Lung (tissue), 12 donors: Measurements from ENCODE around the gene TEC. TPM values are rescaled to one million over a fixed set of nuclear protein-coding genes. Genes with fewer than 3 reads are reported as not detected.

Source experiments
- ATAC-seq: fragments of 200-7000 bp; cut with Tn5 transposase; one replicate; pipeline ENCODE4 v1.9.1; 2020; ENCODE audit warnings: moderate number of reproducible peaks; ENCODE audit not compliant: insufficient read depth, low FRiP score
- DNase-seq, 3 donors: peaks; one replicate each; pipeline ENCODE4 v3.0.0-alpha.2; 2013 to 2017
- H3K27ac ChIP-seq, 2 donors: one replicate each; pipeline ENCODE4 v1.5.1; 2013; ENCODE audit warnings: mild to moderate bottlenecking in 2 of 2, moderate library complexity in 2 of 2, control low read depth in 1 of 2, inconsistent platforms in 1 of 2, low read depth in 1 of 2, low read length in 1 of 2
- H3K27me3 ChIP-seq, 3 donors: one replicate each; pipeline ENCODE4 v1.5.1; 2013; ENCODE audit warnings: low read length in 2 of 3; ENCODE audit not compliant: control insufficient read depth in 3 of 3, insufficient read depth in 3 of 3
- H3K36me3 ChIP-seq, 4 donors: one replicate each; pipeline ENCODE4 v1.5.1; 2013; ENCODE audit warnings: low read length in 4 of 4, mild to moderate bottlenecking in 1 of 4, moderate library complexity in 1 of 4; ENCODE audit not compliant: control insufficient read depth in 4 of 4, insufficient read depth in 4 of 4
- H3K4me1 ChIP-seq, 5 donors: one replicate each; pipeline ENCODE4 v1.5.1; 2013; ENCODE audit warnings: low read length in 5 of 5, mild to moderate bottlenecking in 2 of 5, moderate library complexity in 1 of 5; ENCODE audit not compliant: control insufficient read depth in 5 of 5, insufficient read depth in 5 of 5
- H3K4me3 ChIP-seq: one replicate; pipeline ENCODE4 v1.5.1; 2013; ENCODE audit warnings: mild to moderate bottlenecking, control low read depth, moderate library complexity
- H3K9ac ChIP-seq, 2 donors: one replicate each; pipeline ENCODE4 v1.5.1; 2013; ENCODE audit warnings: low read length in 2 of 2, control low read depth in 1 of 2; ENCODE audit not compliant: insufficient read depth in 1 of 2
- H3K9me3 ChIP-seq, 4 donors: one replicate each; pipeline ENCODE4 v1.5.1; 2013; ENCODE audit warnings: low read length in 3 of 4, mild to moderate bottlenecking in 1 of 4, moderate library complexity in 1 of 4; ENCODE audit not compliant: control insufficient read depth in 4 of 4, insufficient read depth in 3 of 4
- CTCF ChIP-seq: IDR thresholded peaks from 2 replicates; pipeline ENCODE4 v1.5.1; 2012; ENCODE audit warnings: mild to moderate bottlenecking; ENCODE audit errors: control extremely low read depth, extremely low read depth
- WGBS, 2 donors: extraction: QIAGEN DNeasy Blood & Tissue Kit; methylation state at CpG; one replicate each; pipeline ENCODE4 v1.1.7; 2013; 5-methylcytosine and 5-hydroxymethylcytosine counted together
- polyA plus RNA-seq, 2 donors: library from polyadenylated mRNA; stranded (reverse); fragments of 200-250 nt; gene quantifications; one replicate each; pipeline ENCODE4 v1.2.1, GENCODE V29; 2013
- total RNA-seq, 2 donors: library from RNA; depleted of rRNA in 1 of 2; stranded (reverse); fragments of >200 nt in 1 of 2; gene quantifications; one replicate each; pipeline ENCODE4 v1.2.1, GENCODE V29; 2014 to 2021
- donor health status: control.
- donor health status: control.
- donor health status: Bipolar disorder and iron deficiency.
- donor health status: healthy.
- donor health status: DM: yes; HTN: yes; CAD: no.

Gene TEC
- total and polyA plus RNA-seq, 4 donors = 2.0 to 19.8 (median 3.1) TPM

- DNase-seq (no peak), ATAC-seq (no peak)
- WGBS, 2 donors = 55 to 77% methylated on average over 2 of the region's 2 CpGs
- Histone ChIP-seq H3K4me1 (peaks cover 0 to 12% (median 5%) of the 10 kb centered on the region in 5 donors), H3K4me3 (no peak overlapping the region), H3K27me3 (no peaks in the 10 kb centered on the region), H3K27ac (no peak overlapping the region), H3K36me3 (no peaks in the 10 kb centered on the region), H3K9me3 (no peaks in the 10 kb centered on the region), H3K9ac (no peak overlapping the region)
- TF ChIP-seq CTCF = no peak
Observed at GRCh38 chr4:48243887-48244286, 25.8 kb downstream of the TEC start.

GRCh38 chr4:48243429-48243828 lies 26.2 kb downstream of the TEC start:
- Histone ChIP-seq H3K9me3 (no peaks in the 10 kb centered on the region), H3K27ac (no peak overlapping the region), H3K4me3 (no peak overlapping the region), H3K4me1 (peaks cover 0 to 8% (median 5%) of the 10 kb centered on the region in 5 donors), H3K36me3 (no peaks in the 10 kb centered on the region), H3K9ac (no peak overlapping the region), H3K27me3 (no peaks in the 10 kb centered on the region)
- 72 to 92% methylated on average over 3 of the region's 3 CpGs for WGBS, 2 donors
- DNase-seq = no peak
- TF ChIP-seq CTCF = no peak
- ATAC-seq = no peak

DNA sequence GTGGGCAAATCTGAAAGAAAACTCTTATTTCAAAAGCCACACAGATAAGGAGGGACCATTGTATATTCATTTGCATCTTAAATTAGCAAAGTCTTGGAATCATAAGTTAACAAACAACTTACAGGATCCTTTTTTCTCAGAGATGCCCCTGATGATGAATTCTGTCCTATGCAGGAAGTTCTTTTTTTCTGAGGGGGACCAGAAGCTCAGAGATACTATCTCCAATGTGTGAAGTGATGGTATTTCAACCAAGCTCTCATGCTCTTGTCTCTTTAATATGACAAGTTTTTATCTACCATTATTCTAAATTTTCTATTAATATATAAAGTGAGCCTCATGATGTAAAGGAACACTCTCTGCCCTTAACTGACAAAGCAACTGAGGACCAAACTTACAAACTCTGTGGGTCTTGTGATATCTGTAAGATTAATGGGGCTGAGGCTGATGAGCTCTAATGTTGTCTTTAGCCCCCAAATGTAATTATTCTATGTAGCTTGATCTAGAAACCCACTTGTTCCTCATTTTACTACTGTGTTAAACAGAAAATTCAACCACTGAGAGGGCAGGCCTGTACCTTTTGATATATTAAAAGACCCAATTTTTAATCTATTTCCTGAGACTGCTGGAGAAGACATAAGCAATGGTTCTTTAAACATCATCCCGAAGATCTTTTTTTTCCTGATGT lies 27.0 kb downstream of the TEC start:
- Histone ChIP-seq H3K27me3 (no peaks in the 10 kb centered on the region), H3K36me3 (no peaks in the 10 kb centered on the region), H3K9ac (no peak overlapping the region), H3K4me3 (no peak overlapping the region), H3K27ac (no peak overlapping the region), H3K4me1 (peaks cover 0 to 8% (median 2%) of the 10 kb centered on the region in 5 donors), H3K9me3 (no peaks in the 10 kb centered on the region)
- DNase-seq (no peak), ATAC-seq (no peak)
- WGBS, 2 donors = 68 to 73% methylated on average over 1 of the region's 1 CpG
- TF ChIP-seq CTCF = no peak

DNA sequence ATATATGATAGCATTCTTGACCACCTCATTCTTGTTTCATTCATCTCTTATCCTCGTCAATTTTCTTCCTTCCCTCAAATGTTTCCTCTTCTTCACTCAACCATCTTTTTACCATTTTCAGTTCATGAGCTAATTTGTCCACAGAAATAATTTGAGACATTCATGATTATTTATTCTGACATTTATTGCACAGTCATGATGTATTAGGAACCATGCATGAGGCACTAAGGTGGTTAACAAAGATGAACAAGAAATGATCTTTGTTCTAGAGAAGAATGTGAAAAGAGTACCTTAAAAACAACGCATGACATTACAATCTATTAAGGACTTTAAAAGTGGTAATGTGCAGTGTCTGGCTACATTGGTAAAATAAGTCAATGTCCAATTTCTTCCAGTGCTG lies 27.9 kb downstream of the TEC start:
- Histone ChIP-seq H3K36me3 (no peaks in the 10 kb centered on the region), H3K9ac (no peak overlapping the region), H3K9me3 (no peaks in the 10 kb centered on the region), H3K4me1 (peaks cover 0 to 5% (median 0%) of the 10 kb centered on the region in 5 donors), H3K4me3 (no peak overlapping the region), H3K27me3 (no peaks in the 10 kb centered on the region), H3K27ac (no peak overlapping the region)
- ATAC-seq (no peak), DNase-seq (no peak)
- TF ChIP-seq CTCF = no peak
- 79 to 90% methylated on average over 2 of the region's 2 CpGs for WGBS, 2 donors
